HG03432 (cell line): ENCODE data around the gene SERINC1.
"Not testable (repeated sequence)": the region's sequence is repeated elsewhere in the genome, so short reads cannot be mapped to it uniquely, and the experiment has no call there.

Source experiments
- ATAC-seq: cut with Tn5 transposase; IDR thresholded peaks from one replicate; pipeline ENCODE4 v1.9.1; 2021; ENCODE audit warnings: mild to moderate bottlenecking, moderate library complexity; ENCODE audit not compliant: unreplicated experiment

The SERINC1 gene

GRCh38 chr6:122471107-122472021, at the start of gene SERINC1:
TSS of gene SERINC1 (minus strand) at chr6:122471807. CDS start at chr6:122471737, 70 bp downstream.
- peak; percentile 99 for ATAC-seq

- ATAC-seq: no peak
Measured at GRCh38 chr6:122511193-122511924, 39.8 kb upstream of the SERINC1 start.

- ATAC-seq: not testable (repeated sequence)
Measured at GRCh38 chr6:122505170-122505569, 33.6 kb upstream of the SERINC1 start.

GRCh38 chr6:122501475-122501874, 29.9 kb upstream of the SERINC1 start:
- ATAC-seq: no peak

- peak; percentile 62 for ATAC-seq
Measured at GRCh38 chr6:122495612-122496011, 24.0 kb upstream of the SERINC1 start.

- no peak for ATAC-seq
Measured at GRCh38 chr6:122494665-122495272, 23.2 kb upstream of the SERINC1 start.

GRCh38 chr6:122491919-122492555, 20.4 kb upstream of the SERINC1 start:
- ATAC-seq: peak; percentile 97

GRCh38 chr6:122490607-122491006, 19.0 kb upstream of the SERINC1 start:
- no peak for ATAC-seq

GRCh38 chr6:122484760-122485159, 13.2 kb upstream of the SERINC1 start:
- ATAC-seq: peak; percentile 94

GRCh38 chr6:122482750-122483080, 11.1 kb upstream of the SERINC1 start:
- no peak for ATAC-seq

GRCh38 chr6:122476131-122476530, 4.5 kb upstream of the SERINC1 start:
- ATAC-seq: no peak

GRCh38 chr6:122472022-122472340, 374 bp upstream of the SERINC1 start:
- peak; percentile 57 for ATAC-seq

GRCh38 chr6:122461885-122462284, 9.7 kb downstream of the SERINC1 start:
- ATAC-seq: no peak

GRCh38 chr6:122459865-122460416, 11.7 kb downstream of the SERINC1 start:
- not testable (repeated sequence) for ATAC-seq

- ATAC-seq: no peak
Measured at GRCh38 chr6:122459240-122459639, 12.4 kb downstream of the SERINC1 start.

GRCh38 chr6:122458087-122458486, 13.5 kb downstream of the SERINC1 start:
- ATAC-seq: no peak

GRCh38 chr6:122455116-122455515, 16.5 kb downstream of the SERINC1 start:
- not testable (repeated sequence) for ATAC-seq

GRCh38 chr6:122454673-122455072, 16.9 kb downstream of the SERINC1 start:
- no peak for ATAC-seq

- ATAC-seq: no peak
Measured at GRCh38 chr6:122452509-122452908, 19.1 kb downstream of the SERINC1 start.

GRCh38 chr6:122449069-122449468, 22.5 kb downstream of the SERINC1 start:
- ATAC-seq: peak; percentile 38

- ATAC-seq: no peak
Measured at GRCh38 chr6:122445274-122445673, 26.3 kb downstream of the SERINC1 start.
